T-cell (primary cell): ENCODE measurements around the gene ETV6. TPM values are rescaled to one million over a fixed set of nuclear protein-coding genes. Genes with fewer than 3 reads are reported as not detected.

Source experiments
- ATAC-seq, 4 experiments: fragments of 200-7000 bp in 3 of 4; fragments of 150-1000 bp in 1 of 4; cut with Tn5 transposase; replicated peaks in 1 of 4; 1 replicate in 3 of 4; 2 replicates in 1 of 4; pipeline ENCODE4 v1.10.0; 2021; ENCODE audit warnings: moderate library complexity in 3 of 4, mild to moderate bottlenecking in 2 of 4, moderate number of reproducible peaks in 1 of 4
- CTCF ChIA-PET, 2 donors: fragments of 300-600 bp; sonication (Branson Sonifier 250); formaldehyde crosslinking; loops; one replicate each; lab custom pipeline; 2022; ENCODE audit warnings: antibody characterized with exemption in 2 of 2; lab: Charles Lee
- POLR2A ChIA-PET, 2 donors: fragments of 300-600 bp; sonication (Branson Sonifier 250); formaldehyde crosslinking; loops; one replicate each; lab custom pipeline; 2022; ENCODE audit warnings: antibody characterized with exemption in 2 of 2; lab: Charles Lee
- DNase-seq, 35 experiments: peaks; one replicate each; pipeline versions ENCODE4 v3.0.0 to v3.0.0-alpha.2; 2013 to 2023
- H3K27ac ChIP-seq: one replicate; pipeline ENCODE4 v1.5.1; 2013; ENCODE audit warnings: low read length
- H3K27me3 ChIP-seq, 2 experiments: replicated peaks in 1 of 2; 1 replicate in 1 of 2; 2 replicates in 1 of 2; pipeline versions ENCODE4 v1.6.1 to v1.7.0; 2013; ENCODE audit warnings: low read length in 1 of 2, mixed read lengths in 1 of 2; ENCODE audit not compliant: control insufficient read depth in 2 of 2, insufficient read depth in 2 of 2; ENCODE audit errors: extremely low read depth in 1 of 2
- H3K36me3 ChIP-seq, 2 donors: 1 replicate in 1 of 2; 2 replicates in 1 of 2; pipeline versions ENCODE4 v1.6.1 to v1.7.0; 2013; ENCODE audit warnings: low read length in 1 of 2; ENCODE audit not compliant: control insufficient read depth in 2 of 2, insufficient read depth in 1 of 2; ENCODE audit errors: extremely low read depth in 1 of 2
- H3K4me1 ChIP-seq, 2 experiments: 1 replicate in 1 of 2; 2 replicates in 1 of 2; pipeline versions ENCODE4 v1.6.1 to v1.7.0; 2013; ENCODE audit warnings: low read length in 2 of 2, mixed read lengths in 1 of 2; ENCODE audit not compliant: insufficient read depth in 2 of 2, control insufficient read depth in 1 of 2; ENCODE audit errors: extremely low read depth in 1 of 2
- H3K4me3 ChIP-seq, 2 donors: 1 replicate in 1 of 2; 2 replicates in 1 of 2; pipeline versions ENCODE4 v1.5.1 to v1.7.0; 2013; ENCODE audit warnings: mild to moderate bottlenecking in 2 of 2, low read length in 1 of 2, moderate library complexity in 1 of 2; ENCODE audit not compliant: control insufficient read depth in 1 of 2; ENCODE audit errors: extremely low read depth in 1 of 2
- H3K9me3 ChIP-seq: 2 replicates; pipeline ENCODE4 v1.7.0; 2013
- H3K27ac Mint-ChIP-seq, 2 donors: one replicate each; pipeline ENCODE4 v1.8.0; 2020 to 2021; ENCODE audit warnings: mild to moderate bottlenecking in 2 of 2, mixed read lengths in 2 of 2
- H3K27me3 Mint-ChIP-seq, 2 donors: one replicate each; pipeline ENCODE4 v1.8.0; 2021 to 2022; ENCODE audit warnings: mixed read lengths in 2 of 2
- H3K36me3 Mint-ChIP-seq: one replicate; pipeline ENCODE4 v1.8.0; 2021; ENCODE audit warnings: mixed read lengths
- H3K4me1 Mint-ChIP-seq, 3 donors: one replicate each; pipeline ENCODE4 v1.8.0; 2020 to 2022; ENCODE audit warnings: mixed read lengths in 3 of 3, mild to moderate bottlenecking in 1 of 3
- H3K4me3 Mint-ChIP-seq, 3 donors: one replicate each; pipeline ENCODE4 v1.8.0; 2020 to 2022; ENCODE audit warnings: mild to moderate bottlenecking in 3 of 3, mixed read lengths in 3 of 3, moderate library complexity in 3 of 3
- H3K9me3 Mint-ChIP-seq, 3 donors: one replicate each; pipeline ENCODE4 v1.8.0; 2020 to 2022; ENCODE audit warnings: mixed read lengths in 3 of 3
- WGBS: methylation state at CpG from one replicate; pipeline ENCODE4 v1.1.5; 2013; ENCODE audit warnings: missing lambda C conversion rate; ENCODE audit not compliant: insufficient coverage; 5-methylcytosine and 5-hydroxymethylcytosine counted together
- total RNA-seq, 35 experiments: library from RNA in 6 of 35; stranded (reverse) in 6 of 35; fragments of 120-200 nt in 1 of 35; gene quantifications; one replicate each; pipeline versions ENCODE4 v1.2.1 to v1.2.4 and lab custom pipeline; 2013 to 2026

ETV6 gene
- total RNA-seq, 5 donors from 2014 or later (not counting 1 experiment from before 2014, with no cell fraction given): 24.8 to 36.3 (median 31.3) TPM

GRCh38 chr12:11897923-11898322, 248.4 kb downstream of the ETV6 start:
- Histone ChIP-seq H3K4me3 (no peak overlapping the region), H3K36me3 (peaks cover 0 to 2% of the 10 kb centered on the region in 2 donors), H3K4me1 (peaks cover 4 to 12% of the 10 kb centered on the region in 2 experiments), H3K27ac (no peak overlapping the region), H3K9me3 (no peaks in the 10 kb centered on the region), H3K27me3 (no peaks in the 10 kb centered on the region)
- DNase-seq (no peak), ATAC-seq (no peak)
- Mint-ChIP-seq H3K4me1 (peaks cover 27 to 31% (median 30%) of the 10 kb centered on the region in 3 donors), H3K27me3 (no peaks in the 10 kb centered on the region), H3K36me3 (peaks cover 9% of the 10 kb centered on the region), H3K27ac (no peak overlapping the region), H3K4me3 (no peak overlapping the region), H3K9me3 (no peaks in the 10 kb centered on the region)
- CTCF ChIA-PET: no interaction called here
- POLR2A ChIA-PET: no interaction called here
- 100% methylated on average over 1 of the region's 2 CpGs for WGBS

- H3K9me3 ChIP-seq: no peaks in the 10 kb centered on the region
- Mint-ChIP-seq H3K4me1 (peaks cover 37 to 47% (median 42%) of the 10 kb centered on the region in 3 donors), H3K4me3 (peak overlapping the region; percentile 10 to 52 (median 50)), H3K9me3 (peaks cover 0 to 6% (median 6%) of the 10 kb centered on the region in 3 donors), H3K27ac (peak overlapping the region; percentile 58 to 65), H3K27me3 (no peaks in the 10 kb centered on the region), H3K36me3 (peaks cover 3% of the 10 kb centered on the region)
- H3K4me1 ChIP-seq: peaks cover 12 to 14% of the 10 kb centered on the region in 2 experiments
- POLR2A ChIA-PET: interaction anchor here in 1 of 2 donors (0.7 kb wide), 1 partner anchor 260 kb away, joined by 7 read pairs; no protein-coding TSS in a partner anchor
- H3K4me3 ChIP-seq: no peak overlapping the region
- WGBS: 58% methylated on average over 5 of the region's 9 CpGs
- ATAC-seq (no peak), DNase-seq (no peak)
- CTCF ChIA-PET: interaction anchor here in 1 of 2 donors (0.7 kb wide), 1 partner anchor 80 kb away, joined by 3 read pairs; no protein-coding TSS in a partner anchor
- H3K27me3 ChIP-seq: no peaks in the 10 kb centered on the region
- H3K27ac ChIP-seq: peak overlapping the region; percentile 39
- H3K36me3 ChIP-seq: no peaks in the 10 kb centered on the region
Observed at GRCh38 chr12:11901701-11902524, 252.4 kb downstream of the ETV6 start.

DNA sequence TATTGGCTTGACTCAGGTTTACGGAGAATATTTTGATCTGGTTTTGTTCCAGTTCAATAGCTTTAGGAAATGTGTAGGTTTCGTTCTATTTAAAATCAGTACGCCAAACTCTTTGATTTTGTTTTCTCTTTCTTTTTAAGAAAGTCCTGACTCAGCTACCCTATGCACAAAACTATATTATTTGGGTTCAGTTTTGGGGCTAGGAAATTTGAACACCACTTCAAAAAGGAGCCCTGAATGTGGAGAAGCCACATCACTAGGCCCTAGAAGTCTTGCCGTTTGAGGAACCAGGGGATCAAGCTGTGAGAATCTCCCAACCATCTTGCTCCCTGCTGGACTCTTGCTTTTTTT, 253.0 kb downstream of the ETV6 start:
- H3K4me1 ChIP-seq: peaks cover 12 to 14% of the 10 kb centered on the region in 2 experiments
- DNase-seq (no peak), ATAC-seq (no peak)
- peak overlapping the region; percentile 39 for H3K27ac ChIP-seq
- no peaks in the 10 kb centered on the region for H3K9me3 ChIP-seq
- peaks cover under 1% of the 10 kb centered on the region for H3K36me3 Mint-ChIP-seq
- no CpG with 5 or more reads among the region's 4 CpGs for WGBS
- no peak overlapping the region for H3K4me3 ChIP-seq
- H3K36me3 ChIP-seq: no peaks in the 10 kb centered on the region
- POLR2A ChIA-PET: interaction anchor here in 1 of 2 donors (0.7 kb wide), 1 partner anchor 259 kb away, joined by 7 read pairs; no protein-coding TSS in a partner anchor
- H3K9me3 Mint-ChIP-seq: peaks cover 0 to 9% (median 6%) of the 10 kb centered on the region in 3 donors
- no peaks in the 10 kb centered on the region for H3K27me3 Mint-ChIP-seq
- H3K4me3 Mint-ChIP-seq: peak overlapping the region; percentile 10 to 52 (median 50)
- CTCF ChIA-PET: interaction anchor here in 1 of 2 donors (0.7 kb wide), 1 partner anchor 80 kb away, joined by 3 read pairs; no protein-coding TSS in a partner anchor
- H3K27ac Mint-ChIP-seq: peak overlapping the region; percentile 58 to 65
- peaks cover 37 to 43% (median 40%) of the 10 kb centered on the region in 3 donors for H3K4me1 Mint-ChIP-seq
- H3K27me3 ChIP-seq: no peaks in the 10 kb centered on the region

DNA sequence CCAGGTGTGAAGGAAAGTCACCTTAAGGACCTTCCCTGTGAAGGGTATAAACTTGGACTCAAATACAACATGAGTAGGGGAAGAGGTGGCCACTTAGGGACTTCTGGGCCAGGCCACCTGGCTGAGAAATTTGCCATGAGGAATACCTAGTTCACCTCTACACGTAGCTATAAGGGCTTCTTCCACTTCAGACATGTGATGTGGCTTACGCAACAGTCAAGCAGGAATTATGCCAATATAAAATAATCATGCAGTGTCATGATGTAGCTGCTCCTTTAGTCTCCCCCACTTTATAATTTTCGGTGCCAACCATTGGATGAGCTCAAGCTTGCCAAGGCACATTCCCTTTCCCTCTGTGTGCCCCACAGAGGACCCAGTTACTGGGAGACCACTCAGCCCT, 254.7 kb downstream of the ETV6 start:
- Histone ChIP-seq H3K4me1 (peaks cover 12 to 14% of the 10 kb centered on the region in 2 experiments), H3K36me3 (no peaks in the 10 kb centered on the region), H3K27me3 (no peaks in the 10 kb centered on the region), H3K9me3 (no peaks in the 10 kb centered on the region), H3K4me3 (no peak overlapping the region), H3K27ac (no peak overlapping the region)
- 83% methylated on average over 1 of the region's 3 CpGs for WGBS
- Mint-ChIP-seq H3K27ac (no peak overlapping the region), H3K27me3 (no peaks in the 10 kb centered on the region), H3K4me3 (no peak overlapping the region), H3K9me3 (peaks cover 6 to 15% (median 6%) of the 10 kb centered on the region in 3 donors), H3K36me3 (peaks cover 3% of the 10 kb centered on the region), H3K4me1 (peaks cover 37 to 41% (median 39%) of the 10 kb centered on the region in 3 donors)
- ChIA-PET POLR2A (interaction anchor here in 1 of 2 donors (0.6 kb wide), 1 partner anchor 643 kb away, joined by 3 read pairs; no protein-coding TSS in a partner anchor), CTCF (interaction anchor here in 1 of 2 donors (1.0 kb wide), 1 partner anchor 128 kb away, joined by 3 read pairs; no protein-coding TSS in a partner anchor)
- ATAC-seq (no peak), DNase-seq (no peak)

- no peak overlapping the region for H3K27ac Mint-ChIP-seq
- H3K9me3 Mint-ChIP-seq: peaks cover 6 to 15% (median 6%) of the 10 kb centered on the region in 3 donors
- H3K4me1 Mint-ChIP-seq: peaks cover 34 to 41% (median 37%) of the 10 kb centered on the region in 3 donors
- ChIA-PET POLR2A (no interaction called here), CTCF (no interaction called here)
- Histone ChIP-seq H3K4me3 (no peak overlapping the region), H3K27me3 (no peaks in the 10 kb centered on the region), H3K9me3 (no peaks in the 10 kb centered on the region), H3K27ac (no peak overlapping the region), H3K36me3 (no peaks in the 10 kb centered on the region), H3K4me1 (peaks cover 12 to 14% of the 10 kb centered on the region in 2 experiments)
- H3K27me3 Mint-ChIP-seq: no peaks in the 10 kb centered on the region
- no peak overlapping the region for H3K4me3 Mint-ChIP-seq
- peaks cover 3% of the 10 kb centered on the region for H3K36me3 Mint-ChIP-seq
- DNase-seq (no peak), ATAC-seq (no peak)
Observed at GRCh38 chr12:11905534-11905933, 256.1 kb downstream of the ETV6 start.

- DNase-seq: no peak
- peaks cover 34 to 39% (median 34%) of the 10 kb centered on the region in 3 donors for H3K4me1 Mint-ChIP-seq
- ChIA-PET CTCF (interaction anchor here in 1 of 2 donors (0.6 kb wide), 1 partner anchor 237 kb away, joined by 7 read pairs; no protein-coding TSS in a partner anchor), POLR2A (no interaction called here)
- no CpG with 5 or more reads among the region's 5 CpGs for WGBS
- no peaks in the 10 kb centered on the region for H3K27me3 Mint-ChIP-seq
- no peak overlapping the region for H3K27ac Mint-ChIP-seq
- Histone ChIP-seq H3K27ac (no peak overlapping the region), H3K4me3 (no peak overlapping the region), H3K9me3 (no peaks in the 10 kb centered on the region), H3K36me3 (no peaks in the 10 kb centered on the region), H3K27me3 (no peaks in the 10 kb centered on the region), H3K4me1 (peaks cover 12 to 14% of the 10 kb centered on the region in 2 experiments)
- peaks cover 3% of the 10 kb centered on the region for H3K36me3 Mint-ChIP-seq
- peak in 2 of 4 experiments; percentile 40 to 45 for ATAC-seq
- H3K4me3 Mint-ChIP-seq: no peak overlapping the region
- peaks cover 6 to 15% (median 6%) of the 10 kb centered on the region in 3 donors for H3K9me3 Mint-ChIP-seq
Observed at GRCh38 chr12:11906286-11906935, 256.9 kb downstream of the ETV6 start.
